Hindlimb muscle (tissue), 1 donor: Measurements from ENCODE around the gene KRTAP2-1. TPM values are rescaled to one million over a fixed set of nuclear protein-coding genes. Genes with fewer than 3 reads are reported as not detected.
A peak's percentile ranks its signal among the peaks of the same experiment; 100 is the strongest.
"Not testable (repeated sequence)": the region's sequence is repeated elsewhere in the genome, so short reads cannot be mapped to it uniquely, and the experiment has no call there.

Experiments
- DNase-seq: peaks from one replicate; pipeline ENCODE4 v3.0.0-alpha.2; 2013
- polyA plus RNA-seq: library from polyadenylated mRNA; unstranded; fragments of 120-200 nt; gene quantifications from one replicate; pipeline ENCODE4 v1.2.1, GENCODE V29; 2013; ENCODE audit not compliant: insufficient read length

KRTAP2-1 gene
- polyA plus RNA-seq, 1 donor, result not detected

DNA sequence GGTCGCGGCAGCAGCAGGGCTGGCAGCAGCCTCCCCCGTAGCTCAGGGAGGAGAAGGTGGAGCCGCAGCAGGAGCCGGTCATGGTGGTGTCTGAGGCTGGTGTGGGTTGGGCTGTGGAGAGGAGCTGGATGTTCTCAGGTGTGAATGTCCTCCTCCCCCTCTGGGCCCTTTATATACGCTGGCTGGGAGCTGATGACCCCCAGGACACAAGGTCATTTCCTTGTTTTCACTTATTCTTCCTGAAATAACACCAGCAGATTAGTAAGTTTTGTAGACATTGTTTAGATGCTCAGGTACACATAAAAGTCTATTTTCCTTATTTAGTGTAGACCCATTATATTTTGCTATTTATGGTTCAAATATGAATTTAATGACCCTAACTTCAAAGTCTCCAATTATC lies 8.0 kb upstream of the KRTAP2-1 start, which contains the start of gene KRTAP2-2:
KRTAP2-2 (minus strand) TSS at position 101 of the 400 bp plus-strand sequence; CDS start at position 82, 19 bp downstream.
- not testable (repeated sequence) for DNase-seq

DNA sequence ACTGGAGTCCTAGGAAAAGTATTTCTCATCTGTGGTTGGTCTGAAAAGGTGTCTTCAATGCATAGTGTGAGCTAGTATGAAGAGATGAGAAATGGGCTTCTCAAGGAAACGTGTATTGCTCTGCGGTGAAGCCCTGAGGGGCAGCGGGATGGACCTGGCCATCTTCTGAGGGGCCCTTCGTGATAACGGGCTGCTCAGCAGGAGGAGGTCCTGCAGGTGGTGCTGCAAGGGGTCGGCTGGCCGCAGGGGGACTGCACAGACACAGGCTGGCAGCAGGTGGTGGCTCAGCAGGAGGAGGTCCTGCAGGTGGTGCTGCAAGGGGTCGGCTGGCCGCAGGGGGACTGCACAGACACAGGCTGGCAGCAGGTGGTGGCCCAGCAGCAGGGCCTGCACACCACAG lies 7.4 kb upstream of the KRTAP2-1 start:
- not testable (repeated sequence) for DNase-seq

DNA sequence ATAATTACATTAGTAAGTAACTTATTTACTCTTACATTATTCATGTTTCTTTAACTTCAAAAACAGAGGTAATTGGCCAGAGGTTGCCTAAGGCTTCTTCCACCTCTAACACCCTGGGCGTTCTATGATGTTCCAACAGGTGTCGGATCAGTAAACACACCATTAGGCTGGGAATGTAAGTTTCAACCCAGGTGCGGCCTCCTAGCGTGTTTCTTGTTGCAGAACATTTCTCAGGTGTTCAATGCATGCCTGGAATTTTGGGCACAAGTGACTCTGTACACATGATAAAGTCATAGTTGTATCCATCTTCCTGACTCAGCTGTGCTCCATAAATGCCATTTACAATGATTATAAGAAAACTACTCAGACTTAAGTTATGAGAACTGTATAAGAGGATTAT lies 6.9 kb upstream of the KRTAP2-1 start:
- no peak for DNase-seq

GRCh38 chr17:41052566-41052965 lies 5.5 kb upstream of the KRTAP2-1 start:
- DNase-seq, result no peak

GRCh38 chr17:41049110-41049509 lies 2.0 kb upstream of the KRTAP2-1 start:
- no peak for DNase-seq

GRCh38 chr17:41048441-41048840 lies 1.3 kb upstream of the KRTAP2-1 start:
- no peak for DNase-seq

DNA sequence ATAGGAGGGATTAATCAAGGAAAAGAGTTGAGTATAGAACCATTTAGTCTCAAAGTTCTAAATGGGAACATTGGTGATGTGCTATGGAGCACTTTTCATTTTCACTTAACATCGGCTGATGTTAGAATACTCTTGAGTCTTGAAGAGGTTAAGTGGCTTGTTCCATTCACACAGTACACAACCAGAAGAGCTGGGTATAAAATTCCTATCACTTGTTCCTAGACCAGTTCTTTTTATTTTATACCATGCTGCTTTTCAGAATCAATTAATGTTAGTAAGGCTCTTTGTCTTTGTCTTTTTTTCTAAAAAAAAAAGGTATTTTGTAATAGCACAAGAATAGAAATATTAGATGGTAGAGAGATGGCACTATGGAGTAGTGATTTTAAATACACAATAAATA lies 4.2 kb downstream of the KRTAP2-1 start:
- no peak for DNase-seq

DNA sequence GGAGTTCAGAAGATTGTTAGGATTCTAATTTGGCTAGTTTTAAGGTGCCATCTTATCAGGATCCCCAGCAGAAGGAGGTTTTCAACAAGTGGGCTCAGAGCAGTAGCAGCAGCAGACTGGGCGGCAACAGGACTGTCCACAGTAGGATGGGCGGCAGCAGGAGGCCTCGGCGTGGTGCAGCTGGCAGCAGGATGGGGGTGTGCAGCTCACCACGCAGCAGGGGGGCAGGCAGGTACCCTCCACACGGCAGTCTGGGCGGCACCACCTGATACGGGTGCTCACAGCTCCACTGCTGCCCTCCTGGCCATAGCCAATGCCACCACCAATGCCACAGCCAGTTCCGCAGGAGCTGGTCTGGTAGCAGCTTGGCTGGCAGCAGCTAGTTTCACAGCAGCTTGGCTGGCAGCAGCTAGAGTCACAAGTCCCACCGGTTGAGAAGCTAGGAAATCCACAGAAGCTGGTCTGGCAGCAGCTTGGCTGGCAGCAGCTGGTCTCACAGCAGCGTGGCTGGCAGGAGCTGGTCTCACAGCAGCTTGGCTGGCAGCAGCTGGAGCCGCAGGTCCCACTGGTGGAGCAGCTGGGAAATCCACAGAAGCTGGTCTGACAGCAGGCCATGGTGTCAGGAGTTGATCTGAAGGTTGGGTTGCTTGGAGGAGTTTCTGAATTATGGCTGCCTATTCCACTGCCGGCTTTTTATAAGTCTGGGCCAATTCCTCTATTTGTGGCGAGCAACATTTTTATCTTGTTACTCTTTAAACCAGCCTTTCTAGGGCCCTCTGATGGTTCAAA lies 6.1 kb downstream of the KRTAP2-1 start, which contains the start of gene KRTAP1-1:
KRTAP1-1 (minus strand) TSS at position 668 of the 789 bp plus-strand sequence; CDS start at position 615, 53 bp downstream.
- DNase-seq, result peak; percentile 6

DNA sequence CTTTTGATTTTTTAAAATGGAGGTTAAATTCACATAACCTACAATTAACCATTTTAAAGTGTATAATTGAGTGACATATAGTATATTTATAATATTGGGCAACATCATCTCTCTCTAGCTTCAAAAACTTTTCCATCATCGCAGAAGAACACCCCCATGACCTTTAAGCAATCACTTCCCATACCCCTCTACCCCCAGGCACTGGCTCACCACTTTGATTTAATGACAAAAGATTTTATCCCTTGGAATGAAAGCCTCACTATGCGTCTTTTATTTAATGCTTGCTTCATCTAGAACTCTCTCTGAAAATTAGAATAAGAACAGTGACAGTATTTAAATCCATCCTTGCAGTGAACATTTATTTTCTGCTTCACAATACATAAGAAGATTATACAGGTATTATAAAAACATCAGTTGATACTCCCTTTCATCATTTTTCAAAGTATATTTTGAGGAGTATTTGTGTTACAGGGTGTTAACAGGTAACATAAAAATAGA lies 9.2 kb downstream of the KRTAP2-1 start:
- DNase-seq, result no peak

DNA sequence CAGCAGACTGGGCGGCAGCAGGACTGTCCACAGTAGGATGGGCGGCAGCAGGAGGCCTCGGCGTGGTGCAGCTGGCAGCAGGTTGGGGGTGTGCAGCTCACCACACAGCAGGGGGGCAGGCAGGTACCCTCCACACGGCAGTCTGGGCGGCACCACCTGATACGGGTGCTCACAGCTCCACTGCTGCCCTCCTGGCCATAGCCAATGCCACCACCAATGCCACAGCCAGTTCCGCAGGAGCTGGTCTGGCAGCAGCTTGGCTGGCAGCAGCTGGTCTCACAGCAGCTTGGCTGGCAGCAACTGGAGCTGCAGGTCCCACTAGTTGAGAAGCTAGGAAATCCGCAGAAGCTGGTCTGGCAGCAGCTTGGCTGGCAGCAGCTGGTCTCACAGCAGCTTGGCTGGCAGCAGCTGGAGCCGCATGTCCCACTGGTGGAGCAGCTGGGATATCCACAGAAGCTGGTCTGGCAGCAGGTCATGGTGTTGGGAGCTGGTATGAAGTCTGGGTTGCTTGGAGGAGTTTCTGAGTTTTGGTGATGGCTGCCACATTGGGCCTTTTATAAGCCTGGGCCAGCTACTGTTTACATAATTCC lies 12.7 kb downstream of the KRTAP2-1 start, which contains the start of gene KRTAP1-3:
KRTAP1-3 (minus strand) TSS at position 529 of the 590 bp plus-strand sequence; CDS start at position 476, 53 bp downstream.
- DNase-seq, result not testable (repeated sequence)

DNA sequence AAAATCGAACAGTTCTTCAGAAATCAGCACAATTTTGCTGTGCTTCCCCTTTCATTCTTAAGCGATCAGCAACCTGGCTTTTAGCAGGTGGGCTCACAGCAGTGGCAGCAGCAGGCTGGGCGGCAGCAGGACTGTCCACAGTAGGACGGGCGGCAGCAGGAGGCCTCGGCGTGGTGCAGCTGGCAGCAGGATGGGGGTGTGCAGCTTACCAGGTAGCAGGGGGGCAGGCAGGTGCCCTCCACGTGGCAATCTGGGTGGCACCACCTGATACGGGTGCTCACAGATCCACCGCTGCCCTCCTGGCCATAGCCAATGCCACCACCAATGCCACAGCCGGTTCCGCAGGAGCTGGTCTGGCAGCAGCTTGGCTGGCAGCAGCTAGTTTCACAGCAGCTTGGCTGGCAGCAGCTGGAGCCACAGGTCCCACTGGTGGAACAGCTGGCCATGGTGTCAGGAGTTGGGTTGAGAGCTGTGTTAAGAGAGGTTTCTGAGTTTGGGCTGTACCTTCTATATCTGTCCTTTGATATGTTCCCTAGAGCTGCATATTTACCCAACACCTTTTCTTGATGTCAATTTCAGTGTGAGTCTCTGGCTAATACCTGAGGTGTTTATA lies 17.4 kb downstream of the KRTAP2-1 start, which contains the start of gene KRTAP1-4:
KRTAP1-4 (minus strand) TSS at position 563 of the 613 bp plus-strand sequence; CDS start at position 446, 117 bp downstream.
- no peak for DNase-seq

- no peak for DNase-seq
Measured at GRCh38 chr17:41026715-41027471, 20.2 kb downstream of the KRTAP2-1 start, which contains the start of gene KRTAP1-5. Gene KRTAP1-5, minus strand, starts transcription at chr17:41027208. Its CDS starts 53 bp downstream, at chr17:41027155.

GRCh38 chr17:41024697-41025096 lies 22.4 kb downstream of the KRTAP2-1 start:
- DNase-seq, result no peak

GRCh38 chr17:41020336-41020735 lies 26.8 kb downstream of the KRTAP2-1 start:
- no peak for DNase-seq

- no peak for DNase-seq
Measured at GRCh38 chr17:41019415-41019814, 27.7 kb downstream of the KRTAP2-1 start.

DNA sequence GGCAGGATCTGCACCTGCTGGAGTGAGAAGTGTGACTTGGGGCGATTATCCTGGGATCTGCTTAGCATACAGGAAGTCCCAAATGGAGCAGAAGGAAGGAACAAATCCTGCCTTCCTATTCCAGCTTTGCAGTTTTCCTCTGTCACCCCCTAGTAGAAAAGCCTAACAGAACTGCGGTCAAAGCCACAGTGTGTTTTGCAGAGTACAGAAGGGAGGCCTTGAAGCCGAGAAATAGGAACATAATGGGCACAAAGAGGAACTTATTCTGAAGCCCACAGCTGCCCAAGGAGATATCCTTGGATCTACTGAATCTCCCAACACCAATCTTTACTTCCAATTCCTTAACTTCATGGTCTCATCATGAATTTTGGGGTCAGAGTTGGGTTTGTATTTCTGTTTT lies 28.6 kb downstream of the KRTAP2-1 start:
- DNase-seq, result no peak

DNA sequence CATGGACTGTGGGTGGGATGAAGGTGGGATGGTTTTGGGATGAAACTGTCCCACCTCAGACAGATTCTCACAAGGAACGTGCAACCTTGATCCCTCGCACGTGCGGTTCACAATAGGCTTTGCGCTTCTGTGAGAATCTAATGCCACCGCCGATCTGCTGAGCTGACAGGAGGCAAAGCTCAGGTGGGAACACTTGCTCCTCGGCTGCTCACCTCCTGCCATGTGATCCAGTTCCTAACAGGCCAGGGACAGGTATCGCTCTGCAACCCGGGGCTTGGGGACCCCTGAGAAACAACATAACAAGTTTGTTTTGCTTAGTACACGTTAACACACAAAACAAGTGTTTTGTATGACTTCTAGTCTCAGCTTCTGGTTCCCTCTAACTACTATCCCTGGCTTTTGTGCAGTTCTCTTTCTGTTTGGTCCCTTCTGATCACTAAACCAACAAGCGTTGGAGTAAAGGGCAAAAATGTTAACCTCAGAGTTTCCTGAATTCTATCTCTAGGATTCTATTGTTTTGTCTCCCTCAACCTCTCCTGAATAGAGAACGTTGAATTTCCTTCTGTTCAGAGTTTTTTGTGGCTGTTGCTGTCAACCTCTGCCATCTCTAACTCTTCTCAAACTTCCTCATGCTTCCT lies 30.4 kb downstream of the KRTAP2-1 start:
- DNase-seq, result no peak

DNA sequence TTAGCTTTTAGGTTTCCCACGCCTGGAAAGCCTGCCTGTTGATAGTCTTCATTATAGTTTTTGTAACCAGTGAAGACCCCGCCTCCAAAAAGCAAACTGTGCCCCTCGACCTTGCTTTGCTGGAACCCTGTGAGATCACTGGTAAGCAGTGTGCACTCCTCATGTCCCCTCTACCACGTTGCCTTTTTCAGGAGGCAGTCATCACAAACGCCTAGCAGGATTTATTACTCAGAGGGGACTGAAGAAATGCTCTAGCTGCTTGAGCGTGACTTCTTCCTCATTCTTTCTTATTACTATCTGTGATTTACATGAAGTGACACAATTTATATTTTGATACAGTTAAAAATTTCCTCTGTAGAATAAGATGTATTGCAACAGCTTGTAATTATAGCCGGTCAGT lies 31.7 kb downstream of the KRTAP2-1 start:
- DNase-seq, result no peak

GRCh38 chr17:41013606-41014005 lies 33.5 kb downstream of the KRTAP2-1 start:
- peak; percentile 9 for DNase-seq

DNA sequence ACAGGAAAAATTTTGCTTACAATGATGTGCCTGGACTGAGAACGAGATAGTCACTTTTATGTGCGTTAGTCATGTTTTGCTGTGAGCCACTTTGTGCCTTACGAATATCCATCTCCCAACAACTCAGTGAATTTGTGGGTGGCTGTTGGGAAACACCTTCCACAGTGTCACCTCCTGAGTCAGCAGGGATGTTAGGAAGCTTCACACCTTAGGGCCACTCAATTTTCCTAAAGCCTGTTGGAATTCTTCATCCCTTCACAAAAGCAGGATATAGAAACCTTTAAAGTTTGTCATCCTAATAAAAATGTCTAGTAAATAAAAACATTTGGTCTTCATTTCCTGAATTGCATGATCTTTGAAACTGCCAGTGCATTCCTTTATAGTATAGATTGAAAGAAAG lies 33.9 kb downstream of the KRTAP2-1 start:
- no peak for DNase-seq

DNA sequence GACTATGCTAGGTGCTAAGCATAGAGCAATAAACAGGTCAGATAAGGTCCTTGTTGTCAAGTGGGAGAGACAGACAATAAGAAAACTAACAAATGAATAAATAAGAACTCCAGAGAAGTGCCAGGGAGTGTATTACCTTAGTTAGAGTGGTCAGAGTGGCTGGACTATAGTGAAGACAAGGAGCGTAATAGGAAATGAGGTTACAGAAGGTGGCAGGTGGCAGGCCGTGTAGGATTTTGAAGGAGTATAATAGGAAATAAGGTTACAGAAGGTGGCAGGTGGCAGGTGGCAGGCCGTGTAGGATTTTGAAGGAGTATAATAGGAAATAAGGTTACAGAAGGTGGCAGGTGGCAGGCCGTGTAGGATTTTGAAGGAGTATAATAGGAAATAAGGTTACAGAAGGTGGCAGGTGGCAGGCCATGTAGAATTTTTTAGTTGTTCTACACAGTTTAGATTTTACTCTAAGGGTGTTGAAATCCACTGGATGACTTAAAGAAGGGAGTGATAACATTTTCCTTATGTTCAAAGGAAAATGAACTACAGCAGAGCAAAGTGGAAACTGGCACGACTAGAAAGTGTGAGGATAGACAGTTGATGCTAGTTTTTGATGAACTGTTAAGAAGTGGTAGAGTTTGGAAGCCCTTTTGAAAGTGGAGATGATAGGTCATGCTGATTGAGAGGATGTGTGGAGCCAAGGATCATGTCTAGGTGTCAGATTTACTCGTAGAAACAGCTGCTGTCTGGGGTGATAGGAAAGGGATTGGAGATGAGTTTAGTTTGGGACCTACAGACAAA lies 34.6 kb downstream of the KRTAP2-1 start:
- no peak for DNase-seq
